RKO (cell line): Measurements from ENCODE around the gene PINLYP.
"Not testable (repeated sequence)": the region's sequence is repeated elsewhere in the genome, so short reads cannot be mapped to it uniquely, and the experiment has no call there.

Experiments used
- DNase-seq: peaks from one replicate; pipeline ENCODE4 v3.0.0-alpha.2; 2016; ENCODE audit warnings: low spot score

The PINLYP gene

GRCh38 chr19:43582495-43582894 is 6.9 kb downstream of the PINLYP start:
- no peak for DNase-seq

- DNase-seq: no peak
These were observed 8.9 kb downstream of the PINLYP start for GRCh38 chr19:43584484-43584883.

DNA sequence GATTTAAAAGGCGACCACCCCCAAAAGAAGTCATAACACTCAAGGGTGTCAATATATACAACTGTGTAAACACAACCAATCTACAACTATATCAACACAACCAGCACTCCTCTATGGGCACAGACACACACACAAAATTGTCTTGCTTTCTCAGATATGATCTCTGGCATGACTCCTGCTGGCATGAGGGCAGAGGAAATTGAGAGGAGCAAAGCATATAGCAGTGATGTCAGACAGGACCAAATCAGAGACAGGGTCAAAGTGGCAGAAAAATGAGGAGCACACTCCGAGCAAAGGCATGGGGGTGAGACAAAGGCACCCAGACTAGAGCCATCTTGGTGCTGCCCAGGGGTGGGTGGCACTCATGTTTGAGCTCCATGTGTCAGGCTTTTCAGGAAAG is 10.7 kb downstream of the PINLYP start:
- no peak for DNase-seq

DNA sequence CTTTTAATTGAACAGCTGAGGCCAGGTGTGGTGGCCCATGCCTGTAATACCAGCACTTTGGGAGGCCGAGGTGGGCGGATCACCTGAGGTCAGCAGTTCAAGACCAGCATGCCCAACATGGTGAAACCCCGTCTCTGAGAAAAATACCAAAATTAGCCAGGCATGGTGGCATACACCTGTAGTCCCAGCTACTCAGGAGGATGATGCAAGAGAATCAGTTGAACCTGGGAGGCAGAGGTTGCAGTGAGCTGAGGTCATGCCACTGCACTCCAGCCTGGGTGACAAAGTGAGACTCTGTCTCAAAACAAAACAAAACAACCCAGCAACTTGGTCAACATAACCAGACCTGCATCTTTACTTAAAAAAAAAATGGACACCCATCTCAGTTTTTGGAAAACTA is 11.4 kb downstream of the PINLYP start:
- DNase-seq: not testable (repeated sequence)

GRCh38 chr19:43589277-43589676 is 13.7 kb downstream of the PINLYP start:
- DNase-seq: no peak

GRCh38 chr19:43589678-43590077 is 14.1 kb downstream of the PINLYP start:
- no peak for DNase-seq

DNA sequence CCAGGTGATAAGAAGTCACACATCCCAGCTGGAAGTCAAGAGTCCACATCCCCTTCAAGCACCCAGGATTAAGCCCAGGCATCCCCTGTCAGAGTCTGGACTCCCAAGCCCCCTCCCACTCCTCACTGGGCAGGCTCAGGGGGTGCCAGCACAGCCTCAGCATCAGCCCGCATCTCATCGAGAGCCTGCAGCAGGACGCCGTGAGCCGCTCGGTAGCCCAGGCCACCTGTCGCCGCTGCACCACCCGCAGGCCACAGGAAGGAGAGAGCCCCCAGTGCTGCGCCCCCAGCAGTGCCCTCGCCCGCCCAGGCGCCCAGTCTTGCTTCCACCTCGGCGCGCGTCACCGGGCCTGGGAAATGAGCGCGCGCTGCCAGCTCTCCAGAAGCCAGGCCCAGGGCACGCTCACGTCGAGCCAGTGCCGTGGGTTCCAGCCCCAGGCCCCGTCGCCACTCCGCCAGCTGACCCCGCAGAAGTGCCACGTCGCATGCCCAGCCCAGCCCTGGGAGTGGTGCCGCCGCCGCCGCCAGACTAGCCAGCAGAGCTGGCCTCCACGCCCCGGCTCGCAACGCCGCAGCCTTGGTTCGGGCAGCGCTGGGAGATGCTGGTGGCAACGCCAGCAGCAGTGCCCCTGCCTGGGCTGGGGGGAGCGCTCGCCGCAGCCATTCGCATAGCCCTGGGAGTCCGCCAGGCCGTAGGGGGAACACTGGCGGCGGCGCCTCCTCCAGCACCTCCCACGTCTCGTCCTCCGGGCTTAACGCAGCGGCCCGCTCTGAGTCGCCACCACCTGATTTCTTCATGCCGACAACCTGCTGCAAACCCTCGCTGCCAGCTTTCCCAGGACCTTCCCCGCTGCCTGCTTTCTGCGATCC is 16.5 kb downstream of the PINLYP start:
- no peak for DNase-seq

DNA sequence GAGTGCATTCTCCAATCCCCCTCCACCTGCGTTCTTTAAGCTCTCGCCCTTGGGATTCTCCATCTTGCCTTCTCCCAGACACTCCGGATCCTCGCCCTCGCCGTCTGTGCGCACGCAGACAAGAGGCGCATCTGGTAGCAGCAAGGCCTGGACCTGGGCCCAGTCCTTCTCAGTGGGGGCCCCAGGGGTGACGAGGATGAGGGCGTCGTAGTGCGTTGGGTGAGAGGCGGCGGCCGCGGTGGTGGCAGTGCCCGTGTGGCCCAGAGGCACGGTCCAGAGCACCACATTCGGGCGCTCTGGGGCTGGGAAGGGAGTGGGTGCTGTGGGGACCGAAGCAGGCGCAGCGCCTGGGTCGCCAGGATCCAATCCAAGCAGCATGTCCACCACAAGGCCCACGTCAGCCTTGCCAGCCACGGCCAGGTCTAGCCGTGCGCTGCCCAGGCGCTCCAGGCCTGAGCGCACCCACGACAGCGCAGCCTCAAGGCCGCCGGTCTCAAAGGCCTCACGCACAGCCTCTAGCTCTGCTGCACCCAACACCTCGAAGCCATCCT is 17.3 kb downstream of the PINLYP start:
- DNase-seq: no peak

DNA sequence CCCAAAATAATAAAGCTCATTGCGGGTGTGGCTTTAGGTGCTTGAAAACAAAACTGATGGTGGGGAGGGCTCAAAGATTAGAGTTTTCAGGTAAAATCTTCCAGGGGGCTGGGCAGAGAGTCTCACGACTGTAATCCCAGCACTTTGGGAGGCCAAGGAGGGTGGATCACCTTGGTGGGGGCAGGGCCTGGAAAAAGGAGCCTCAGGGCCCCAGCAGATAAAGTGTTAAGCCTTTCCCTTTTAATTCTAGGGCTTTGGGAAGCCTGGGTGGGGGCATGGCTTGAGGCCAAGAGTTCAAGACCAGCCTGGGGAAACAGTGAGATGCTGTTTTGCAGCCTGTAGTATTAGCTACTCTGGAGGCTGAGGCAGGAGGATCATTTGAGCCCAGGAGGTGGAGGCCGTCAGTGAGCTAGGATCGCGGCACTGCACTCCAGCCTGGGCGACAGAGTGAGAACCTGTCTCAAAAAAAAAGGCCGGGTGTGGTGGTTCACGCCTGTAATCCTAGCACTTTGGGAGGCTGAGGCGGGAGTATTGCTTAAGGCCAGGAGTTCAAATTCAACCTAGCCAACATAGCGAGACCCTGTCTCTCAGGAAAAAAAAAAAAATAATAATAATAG is 18.6 kb downstream of the PINLYP start:
- no peak for DNase-seq

DNA sequence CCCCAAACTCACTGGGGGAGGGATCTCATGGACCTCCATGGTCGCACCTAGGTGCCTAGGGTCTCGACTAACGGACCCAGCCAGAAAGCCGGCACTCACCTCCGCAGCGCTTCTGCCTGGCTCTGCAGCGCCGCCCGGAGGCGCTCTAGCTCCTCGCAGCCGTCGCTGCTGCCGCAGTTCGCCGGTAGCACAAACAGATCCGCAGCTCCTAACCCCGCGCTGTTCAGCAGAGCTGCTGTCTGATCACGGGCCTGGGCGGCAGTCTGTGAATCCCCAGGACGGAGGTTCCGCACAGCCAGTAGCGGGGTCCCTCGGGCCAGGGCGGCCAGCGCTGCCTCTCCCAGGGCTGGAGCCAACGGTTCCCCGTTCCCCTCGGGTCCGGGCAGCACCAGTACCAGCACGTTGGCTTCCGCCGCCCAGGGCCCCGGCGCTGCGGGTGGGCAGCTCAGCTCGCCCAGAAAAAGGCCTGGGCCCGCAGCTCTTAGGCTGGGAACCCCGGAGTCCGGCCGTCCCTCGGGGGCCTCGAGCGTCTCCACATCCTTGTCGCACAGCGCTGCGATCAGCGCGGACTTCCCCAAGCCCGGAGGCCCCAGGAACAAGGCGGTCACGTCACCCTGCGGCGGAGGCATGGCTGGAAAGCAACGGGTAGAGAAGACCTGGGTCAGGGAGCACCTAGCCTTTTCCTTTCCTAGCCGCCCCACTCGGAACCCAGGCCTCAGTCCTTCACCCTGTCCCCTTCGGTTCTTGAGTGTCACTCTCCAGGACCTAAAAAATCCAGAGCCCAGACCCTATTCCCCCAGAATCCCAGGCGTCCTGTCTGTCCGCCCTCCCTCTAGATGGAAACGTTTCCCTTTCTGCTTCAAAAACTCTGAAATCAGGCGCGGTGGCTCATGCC is 19.4 kb downstream of the PINLYP start:
- peak; percentile 83 for DNase-seq

DNA sequence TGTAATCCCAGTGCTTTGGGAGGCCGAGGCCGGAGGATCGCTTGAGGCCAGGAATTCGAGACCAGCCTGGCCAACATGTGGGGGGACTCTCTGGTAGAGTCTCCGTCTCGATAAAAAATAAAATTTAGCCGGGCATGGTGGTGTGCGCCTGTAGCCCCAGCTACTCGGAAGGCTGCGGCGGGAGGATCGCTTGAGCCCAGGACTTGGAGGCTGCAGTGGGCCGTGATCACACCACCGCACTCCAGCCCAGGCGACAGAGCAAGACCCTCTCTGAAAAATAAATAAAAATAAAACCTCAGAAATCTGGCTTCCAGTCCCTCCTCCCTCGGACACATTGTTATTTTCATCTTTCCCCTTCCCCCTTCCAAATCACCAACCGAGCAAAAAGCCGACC is 20.0 kb downstream of the PINLYP start:
- no peak for DNase-seq

- DNase-seq: peak; percentile 99
These were observed 20.6 kb downstream of the PINLYP start, which contains the start of the genes IRGQ and ZNF576 for GRCh38 chr19:43595999-43596841. Gene IRGQ (minus strand): TSS chr19:43596134. CDS start chr19:43595338, 796 bp downstream. Gene ZNF576 (plus strand): TSS chr19:43596595. CDS start chr19:43597109, 514 bp downstream.

- DNase-seq: peak; percentile 63
These were observed 21.4 kb downstream of the PINLYP start for GRCh38 chr19:43596842-43597461.

DNA sequence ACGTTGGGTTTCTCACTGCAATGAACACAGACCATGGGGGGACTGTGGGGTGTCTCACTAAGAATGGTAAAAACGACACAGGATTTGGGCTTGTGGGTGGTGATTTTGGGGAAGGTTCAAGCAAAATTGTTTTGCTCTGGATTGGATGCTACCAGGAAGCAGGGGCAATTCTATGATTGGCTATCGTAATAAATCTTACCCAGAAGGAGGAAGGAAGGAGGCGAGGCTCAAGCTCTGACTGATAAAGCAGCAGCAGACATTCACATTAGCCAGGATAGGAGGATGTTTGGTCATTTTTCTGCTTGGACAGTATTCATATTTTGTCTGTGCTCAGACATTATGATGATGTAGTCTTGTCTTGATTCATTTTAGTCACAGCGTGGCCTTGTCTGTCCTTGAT is 22.3 kb downstream of the PINLYP start:
- DNase-seq: peak; percentile 17

DNA sequence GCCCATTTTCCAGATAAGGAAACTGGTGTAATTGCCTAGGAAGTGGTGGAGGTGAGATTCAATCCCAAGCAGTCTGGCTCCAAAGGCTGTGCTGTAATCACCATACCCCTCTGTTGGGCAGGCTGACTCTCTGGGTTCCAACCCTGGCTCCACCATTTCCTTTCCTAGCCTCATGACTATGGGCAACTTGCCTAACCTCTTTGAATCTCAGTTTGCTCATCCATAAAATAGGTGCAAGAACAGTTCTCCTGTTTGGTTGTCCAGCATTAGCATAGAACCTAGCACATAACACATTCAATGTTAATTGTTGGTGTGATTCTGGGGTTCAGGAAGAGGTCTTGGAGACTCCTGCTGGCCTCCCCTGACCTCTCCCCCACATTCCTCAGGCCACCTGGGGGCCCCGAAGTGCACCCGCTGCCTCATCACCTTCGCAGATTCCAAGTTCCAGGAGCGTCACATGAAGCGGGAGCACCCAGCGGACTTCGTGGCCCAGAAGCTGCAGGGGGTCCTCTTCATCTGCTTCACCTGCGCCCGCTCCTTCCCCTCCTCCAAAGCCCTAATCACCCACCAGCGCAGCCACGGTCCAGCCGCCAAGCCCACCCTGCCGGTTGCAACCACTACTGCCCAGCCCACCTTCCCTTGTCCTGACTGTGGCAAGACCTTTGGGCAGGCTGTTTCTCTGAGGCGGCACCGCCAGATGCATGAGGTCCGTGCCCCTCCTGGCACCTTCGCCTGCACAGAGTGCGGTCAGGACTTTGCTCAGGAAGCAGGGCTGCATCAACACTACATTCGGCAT is 23.0 kb downstream of the PINLYP start:
- no peak for DNase-seq

- no peak for DNase-seq
These were observed 24.2 kb downstream of the PINLYP start for GRCh38 chr19:43599635-43600295.

- not testable (repeated sequence) for DNase-seq
These were observed 24.7 kb downstream of the PINLYP start for GRCh38 chr19:43600326-43600725.

GRCh38 chr19:43605875-43606568 is 30.4 kb downstream of the PINLYP start:
- no peak for DNase-seq
